Testis (tissue), 2 donors: ENCODE measurements around the gene TBCD.

ENCODE experiments used
- CTCF ChIP-seq, 3 experiments: fragments of 450-650 bp in 2 of 3; fragments of 200-600 bp in 1 of 3; sonication (generic) in 1 of 3; IDR thresholded peaks; one replicate each; pipeline ENCODE4 v1.5.1; 2016 to 2019; ENCODE audit warnings: antibody characterized with exemption in 3 of 3, mild to moderate bottlenecking in 2 of 3, moderate library complexity in 1 of 3
- POLR2A ChIP-seq: fragments of 450-650 bp; IDR thresholded peaks from one replicate; pipeline ENCODE4 v1.6.1; 2017; ENCODE audit warnings: antibody characterized with exemption, mild to moderate bottlenecking, moderate library complexity

- TF ChIP-seq CTCF (IDR thresholded peaks at IDR 0.05) (no peak), POLR2A (no peak)
Measured at GRCh38 chr17:82918508-82918907, 166.6 kb downstream of the TBCD start.
